Heart right ventricle (tissue), 16 donors: ENCODE results near the gene SERINC2. TPM values are rescaled to one million over a fixed set of nuclear protein-coding genes. Genes with fewer than 3 reads are reported as not detected.
A peak's percentile ranks its signal among the peaks of the same experiment; 100 is the strongest.
"Not testable (repeated sequence)": the region's sequence is repeated elsewhere in the genome, so short reads cannot be mapped to it uniquely, and the experiment has no call there.

Experiments used
- ATAC-seq, 8 donors: fragments of 200-7000 bp; cut with Tn5 transposase; one replicate each; pipeline ENCODE4 v1.9.1; 2020; ENCODE audit warnings: mild to moderate bottlenecking in 8 of 8, moderate library complexity in 8 of 8, moderate number of reproducible peaks in 1 of 8
- DNase-seq, 2 donors: peaks; one replicate each; pipeline ENCODE4 v3.0.0-alpha.2; 2020
- H3K27ac ChIP-seq, 10 donors: fragments of 200-600 bp; sonication (generic) in 2 of 10; one replicate each; pipeline versions ENCODE4 v1.5.0 to v1.8.0; 2020 to 2022; ENCODE audit warnings: mild to moderate bottlenecking in 3 of 10
- H3K27me3 ChIP-seq, 7 donors: fragments of 200-600 bp; one replicate each; pipeline ENCODE4 v1.8.0; 2021 to 2022; ENCODE audit warnings: mild to moderate bottlenecking in 2 of 7
- H3K36me3 ChIP-seq, 9 donors: fragments of 200-600 bp; sonication (generic) in 1 of 9; one replicate each; pipeline versions ENCODE4 v1.5.0 to v1.8.0; 2020 to 2022; ENCODE audit warnings: mild to moderate bottlenecking in 2 of 9
- H3K4me1 ChIP-seq, 9 donors: fragments of 200-600 bp; sonication (generic) in 1 of 9; one replicate each; pipeline versions ENCODE4 v1.5.0 to v1.8.0; 2020 to 2022; ENCODE audit warnings: mild to moderate bottlenecking in 4 of 9
- H3K4me3 ChIP-seq, 10 donors: fragments of 200-600 bp; sonication (generic) in 2 of 10; one replicate each; pipeline versions ENCODE4 v1.5.0 to v1.8.0; 2020 to 2022; ENCODE audit warnings: mild to moderate bottlenecking in 7 of 10, moderate library complexity in 2 of 10
- H3K9me3 ChIP-seq, 11 donors: fragments of 200-600 bp in 10 of 11; sonication (generic) in 2 of 11; one replicate each; pipeline versions ENCODE4 v1.5.0 to v1.8.0; 2013 to 2022; ENCODE audit warnings: mild to moderate bottlenecking in 2 of 11, control low read depth in 1 of 11, moderate library complexity in 1 of 11
- WGBS, 2 donors: extraction: QIAGEN DNeasy Blood & Tissue Kit; methylation state at CpG; one replicate each; pipeline ENCODE4 v1.1.7; 2013; ENCODE audit warnings: inconsistent platforms in 1 of 2; 5-methylcytosine and 5-hydroxymethylcytosine counted together
- intact Hi-C, 10 donors: fragments of 100-400 bp; cut with DNase I; formaldehyde crosslinking; loops; one replicate each; pipeline versions ENCODE4 v1.11.1 to v1.14.2; 2022
- polyA plus RNA-seq, 2 donors: library from polyadenylated mRNA; stranded (reverse); fragments of 200-250 nt; gene quantifications; one replicate each; pipeline ENCODE4 v1.2.3, GENCODE V29; 2013
- total RNA-seq, 10 donors: library from RNA; stranded (reverse); fragmentation: NEBNext Ultra II Directional in 3 of 10; extraction: Animal tissue kit (Norgen Biotek cat#: 25700) in 3 of 10; gene quantifications; one replicate each; pipeline versions ENCODE4 v1.2.1 to v1.2.4, GENCODE V29; 2021 to 2023
- TF ChIP-seq, protein P1 (sequence below), 9 donors: fragments of 200-600 bp; sonication (generic) in 2 of 9; IDR thresholded peaks; one replicate each; pipeline versions ENCODE4 v1.5.0 to v1.8.0; 2021 to 2022; ENCODE audit warnings: antibody characterized with exemption in 9 of 9, mild to moderate bottlenecking in 5 of 9, moderate library complexity in 1 of 9
- donor health status: Arrhythmogenic right ventricular cardiomyopathy.
- donor health status: ischemic (EF 13 %, LVEDD 7.1; RV severe dilation, severe dysfunction).
- donor health status: healthy with polysubstance abuse.
- donor health status: DM: no; HTN: yes; CAD: no.
- donor health status: DM: no; HTN: no; CAD: no.
- donor health status: ischemic (EF 25% LVEDD 6.9; RV normal size, moderate dysfunction).
- donor health status: ischemic (EF 25% LVEDD 5.7; RV mildly dilated, moderate dysfunction).
- donor health status: healthy.
- donor health status: DM: yes; HTN: yes; CAD: no.
- donor health status: Ischemic cardiomyopathy.
- donor health status: ischemic (EF 35%, LVEDD 5.7; RV mildly dilated, moderate dysfunction).
- donor health status: nonischemic (EF 11% LVEDD 7.7; RV severe dilation, severe dysfunction).
- donor health status: DM: yes; HTN: yes; CAD: no.
- donor health status: PGD.
- donor health status: ischemic (EF 29% LVEDD 5.4; RV normal size, mild dysfunction).
- donor health status: nonischemic (EF 23%, LVEDD 6.1; RV moderate dilation, normal function).

Gene SERINC2
- total and polyA plus RNA-seq, 12 donors, result 0.71 to 7.6 (median 1.9) TPM

DNA sequence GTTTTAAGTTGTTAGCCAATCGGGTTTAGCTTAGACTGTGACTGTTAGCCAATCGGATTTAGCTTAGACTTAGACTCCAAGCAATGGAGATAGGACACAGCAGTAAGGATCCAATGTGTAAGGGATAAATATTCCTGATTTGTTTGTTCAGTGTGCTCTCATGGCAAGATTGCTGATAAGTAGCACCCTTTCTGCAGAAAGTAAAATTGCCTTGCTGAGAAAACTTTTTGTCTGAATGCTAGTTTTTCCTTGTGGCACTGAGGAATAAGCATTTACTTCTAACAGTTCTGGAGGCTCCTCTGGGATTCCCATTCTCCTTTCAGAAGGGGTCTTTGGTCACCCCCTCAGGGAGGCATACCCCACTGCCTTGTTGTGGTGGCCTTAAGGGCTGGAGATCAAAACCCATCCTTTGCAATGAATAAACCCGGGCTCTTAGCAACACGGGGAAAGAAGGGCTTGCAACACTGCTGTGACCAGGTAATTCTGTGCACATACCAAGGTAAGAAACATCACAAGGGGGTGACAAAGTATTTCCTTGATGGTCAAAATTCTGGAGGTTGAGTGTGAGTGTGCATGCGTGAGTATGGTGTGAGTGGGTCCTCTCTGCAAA lies 45.4 kb downstream of the SERINC2 start:
- intact Hi-C loops, result loop anchor here in 1 of 10 donors (5.0 kb wide), 1 partner anchor 89 kb away; no protein-coding TSS in a partner anchor
- H3K4me1 ChIP-seq, result no peaks in the 10 kb centered on the region
- TF ChIP-seq, protein P1, sequence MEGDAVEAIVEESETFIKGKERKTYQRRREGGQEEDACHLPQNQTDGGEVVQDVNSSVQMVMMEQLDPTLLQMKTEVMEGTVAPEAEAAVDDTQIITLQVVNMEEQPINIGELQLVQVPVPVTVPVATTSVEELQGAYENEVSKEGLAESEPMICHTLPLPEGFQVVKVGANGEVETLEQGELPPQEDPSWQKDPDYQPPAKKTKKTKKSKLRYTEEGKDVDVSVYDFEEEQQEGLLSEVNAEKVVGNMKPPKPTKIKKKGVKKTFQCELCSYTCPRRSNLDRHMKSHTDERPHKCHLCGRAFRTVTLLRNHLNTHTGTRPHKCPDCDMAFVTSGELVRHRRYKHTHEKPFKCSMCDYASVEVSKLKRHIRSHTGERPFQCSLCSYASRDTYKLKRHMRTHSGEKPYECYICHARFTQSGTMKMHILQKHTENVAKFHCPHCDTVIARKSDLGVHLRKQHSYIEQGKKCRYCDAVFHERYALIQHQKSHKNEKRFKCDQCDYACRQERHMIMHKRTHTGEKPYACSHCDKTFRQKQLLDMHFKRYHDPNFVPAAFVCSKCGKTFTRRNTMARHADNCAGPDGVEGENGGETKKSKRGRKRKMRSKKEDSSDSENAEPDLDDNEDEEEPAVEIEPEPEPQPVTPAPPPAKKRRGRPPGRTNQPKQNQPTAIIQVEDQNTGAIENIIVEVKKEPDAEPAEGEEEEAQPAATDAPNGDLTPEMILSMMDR (IDR thresholded peaks at IDR 0.05), result no peak
- no peaks in the 10 kb centered on the region for H3K36me3 ChIP-seq
- H3K27ac ChIP-seq, result no peak overlapping the region
- peaks cover 0 to 60% (median 23%) of the 10 kb centered on the region in 11 donors for H3K9me3 ChIP-seq
- no peak for ATAC-seq
- no peak overlapping the region for H3K4me3 ChIP-seq
- DNase-seq, result no peak
- 90 to 91% methylated on average over 5 of the region's 5 CpGs for WGBS, 2 donors
- H3K27me3 ChIP-seq, result peaks cover 0 to 22% (median 12%) of the 10 kb centered on the region in 7 donors

DNA sequence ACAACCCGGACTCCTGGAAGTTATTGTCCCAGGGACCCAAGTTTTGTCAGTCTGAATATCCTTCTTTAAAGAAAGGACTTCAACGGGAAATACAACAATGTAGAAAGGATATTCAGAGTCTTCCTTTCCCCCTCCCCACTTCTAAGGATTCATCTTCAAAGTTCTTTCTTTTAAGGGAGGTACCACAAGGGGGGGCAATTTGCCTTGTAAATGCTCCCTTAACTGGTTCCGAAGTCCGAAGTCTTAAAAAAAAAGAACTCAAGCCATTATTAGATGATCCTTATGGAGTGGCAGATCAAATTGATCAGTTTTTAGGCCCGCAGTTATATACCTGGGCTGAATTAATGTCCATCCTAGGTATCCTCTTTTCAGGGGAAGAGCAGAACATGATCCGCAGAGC lies 47.0 kb downstream of the SERINC2 start:
- Histone ChIP-seq H3K27ac (no peak overlapping the region), H3K36me3 (no peaks in the 10 kb centered on the region), H3K27me3 (peaks cover 0 to 22% (median 9%) of the 10 kb centered on the region in 7 donors), H3K9me3 (peaks cover 0 to 50% (median 23%) of the 10 kb centered on the region in 11 donors), H3K4me1 (no peaks in the 10 kb centered on the region), H3K4me3 (no peak overlapping the region)
- ATAC-seq (no peak), DNase-seq (no peak)
- intact Hi-C loops, result loop anchor here in 1 of 10 donors (2.0 kb wide), 1 partner anchor 89 kb away; no protein-coding TSS in a partner anchor
- TF ChIP-seq, protein P1 (IDR thresholded peaks at IDR 0.05), result peak in 3 of 9 donors; percentile 26 to 32 (median 28)
- WGBS, 2 donors, result 51 to 60% methylated on average over 6 of the region's 6 CpGs

DNA sequence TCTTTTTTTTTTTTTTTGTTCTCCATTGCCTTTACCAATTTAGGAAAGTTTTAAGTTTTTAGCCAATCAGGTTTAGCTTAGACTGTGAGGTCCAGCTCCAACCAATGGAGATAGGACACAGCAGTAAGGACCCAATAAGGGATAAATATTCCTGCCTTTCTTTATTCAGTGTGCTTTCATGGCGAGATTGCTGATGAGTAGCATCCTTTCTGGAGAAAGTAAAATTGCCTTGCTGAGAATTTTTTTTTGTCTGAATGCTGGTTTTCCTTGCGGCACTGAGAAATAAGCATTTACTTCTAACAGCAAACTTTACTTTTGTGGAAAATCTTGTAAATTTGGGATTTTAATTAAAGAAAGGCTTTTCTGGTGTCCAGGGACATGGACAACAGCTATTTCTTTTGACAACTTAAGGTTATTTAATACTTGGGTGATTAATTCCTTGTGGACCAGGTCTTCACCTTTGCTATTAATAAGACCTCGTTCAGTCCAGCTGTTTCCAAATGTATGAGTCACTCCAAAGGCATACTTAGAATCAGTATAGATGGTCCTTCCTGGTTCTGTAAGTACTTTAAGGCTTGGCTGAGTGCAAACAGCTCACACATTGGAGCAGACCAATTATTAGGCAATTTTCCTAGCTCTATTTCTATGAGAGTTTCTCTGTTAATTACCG lies 54.1 kb downstream of the SERINC2 start:
- no peaks in the 10 kb centered on the region for H3K4me1 ChIP-seq
- H3K36me3 ChIP-seq, result no peaks in the 10 kb centered on the region
- TF ChIP-seq, protein P1 (IDR thresholded peaks at IDR 0.05), result no peak
- DNase-seq, result no peak
- no peak overlapping the region for H3K27ac ChIP-seq
- ATAC-seq, result no peak
- peaks cover 0 to 29% (median 14%) of the 10 kb centered on the region in 11 donors for H3K9me3 ChIP-seq
- peaks cover 0 to 14% (median 4%) of the 10 kb centered on the region in 7 donors for H3K27me3 ChIP-seq
- intact Hi-C loops, result no loop called here
- no peak overlapping the region for H3K4me3 ChIP-seq
- 77 to 79% methylated on average over 4 of the region's 4 CpGs for WGBS, 2 donors

DNA sequence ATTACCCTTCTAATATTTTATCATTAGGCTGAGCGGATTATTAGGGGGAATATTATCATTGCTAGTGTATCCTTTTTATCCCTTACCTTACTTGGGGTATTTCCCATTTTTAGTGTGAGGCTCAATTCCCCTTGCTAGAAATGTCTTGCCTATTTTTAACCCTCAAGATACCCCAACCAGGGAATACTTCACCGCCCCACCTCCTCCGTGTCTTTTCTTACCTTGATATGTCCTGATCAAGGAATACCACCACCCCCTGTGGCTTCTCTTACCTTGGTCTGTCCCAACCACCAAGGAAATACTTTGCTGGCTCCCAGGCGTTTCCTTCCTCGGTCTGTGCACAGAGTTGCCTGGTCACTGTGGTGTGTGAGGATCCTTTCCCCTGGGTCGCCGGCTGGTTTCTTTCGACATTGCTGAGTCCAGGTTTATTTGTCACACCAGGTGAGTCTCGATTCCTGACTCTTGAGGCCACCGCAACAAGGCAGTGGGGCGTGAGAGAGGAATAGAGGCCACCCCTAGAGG lies 57.8 kb downstream of the SERINC2 start:
- Histone ChIP-seq H3K27ac (no peak overlapping the region), H3K36me3 (no peaks in the 10 kb centered on the region), H3K4me1 (no peaks in the 10 kb centered on the region), H3K27me3 (peaks cover 0 to 19% (median 7%) of the 10 kb centered on the region in 7 donors), H3K4me3 (no peak overlapping the region), H3K9me3 (peaks cover 0 to 28% (median 14%) of the 10 kb centered on the region in 11 donors)
- 87% methylated on average over 11 of the region's 11 CpGs for WGBS, 2 donors
- intact Hi-C loops, result no loop called here
- TF ChIP-seq, protein P1 (IDR thresholded peaks at IDR 0.05), result no peak
- ATAC-seq (no peak), DNase-seq (no peak)

DNA sequence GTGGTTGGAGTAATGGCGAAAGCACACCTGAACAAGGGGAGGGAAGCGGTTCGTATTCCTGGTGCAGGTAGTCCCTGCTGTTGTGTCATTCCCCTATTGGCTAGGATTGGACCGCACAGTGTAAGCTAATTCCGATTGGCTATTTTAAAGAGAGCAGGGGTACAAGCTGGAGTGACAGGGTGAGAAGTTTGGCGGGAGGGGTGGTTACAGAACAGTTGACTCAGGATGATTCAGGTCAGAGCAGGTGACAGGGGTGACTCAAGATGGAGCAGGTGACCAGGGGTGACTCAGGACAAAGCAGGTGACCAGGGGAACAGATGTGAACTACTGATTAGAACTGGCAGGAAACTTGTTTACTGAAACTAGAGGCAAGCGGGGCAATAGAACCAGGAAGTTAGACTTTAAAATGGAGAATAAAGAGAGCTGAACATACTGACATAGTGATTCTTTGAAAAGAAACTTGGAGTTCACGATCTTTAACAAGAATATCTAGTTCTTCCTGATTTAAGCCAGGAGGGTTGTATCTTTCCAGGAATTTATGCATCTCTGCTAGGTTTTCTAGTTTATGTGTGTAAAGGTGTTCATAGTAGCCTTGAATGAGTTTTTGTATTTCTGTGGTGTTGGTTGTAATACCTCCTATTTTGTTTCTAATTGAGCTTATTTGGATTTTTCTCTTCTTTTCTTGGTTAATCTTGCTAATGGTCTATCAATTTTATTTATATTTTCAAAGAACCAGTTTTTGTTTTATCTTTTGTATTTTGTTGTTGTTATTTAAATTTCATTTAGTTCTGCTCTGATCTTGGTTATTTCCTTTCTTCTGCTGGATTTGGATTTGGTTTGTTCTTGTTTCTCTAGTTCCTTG lies 58.7 kb downstream of the SERINC2 start:
- H3K9me3 ChIP-seq, result peaks cover 0 to 20% (median 8%) of the 10 kb centered on the region in 11 donors
- 78 to 84% methylated on average over 8 of the region's 8 CpGs for WGBS, 2 donors
- H3K36me3 ChIP-seq, H3K4me3 ChIP-seq, DNase-seq, intact Hi-C loops, ATAC-seq, H3K27ac ChIP-seq, H3K4me1 ChIP-seq: not testable (repeated sequence)
- H3K27me3 ChIP-seq, result peaks cover 0 to 19% (median 7%) of the 10 kb centered on the region in 7 donors

DNA sequence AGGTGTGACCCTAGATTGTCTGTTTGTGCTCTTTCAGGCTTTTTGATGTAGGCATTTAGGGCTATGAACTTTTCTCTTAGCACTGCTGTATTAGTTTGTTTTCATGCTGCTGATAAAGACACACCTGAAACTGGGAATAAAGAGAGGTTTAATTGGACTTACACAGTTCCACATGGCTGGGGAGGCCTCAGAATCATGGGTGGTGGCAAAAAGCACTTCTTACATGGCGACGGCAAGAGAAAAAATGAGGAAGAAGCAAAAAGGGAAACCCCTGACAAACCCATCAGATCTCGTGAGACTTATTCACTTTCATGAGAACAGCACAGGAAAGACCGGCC lies 59.3 kb downstream of the SERINC2 start:
- intact Hi-C loops, DNase-seq, ATAC-seq, H3K4me1 ChIP-seq, H3K36me3 ChIP-seq, H3K4me3 ChIP-seq, H3K27ac ChIP-seq: not testable (repeated sequence)
- Histone ChIP-seq H3K9me3 (peaks cover 0 to 14% (median 4%) of the 10 kb centered on the region in 11 donors), H3K27me3 (peaks cover 0 to 19% (median 7%) of the 10 kb centered on the region in 7 donors)
- WGBS, 2 donors, result 79 to 80% methylated on average over 4 of the region's 4 CpGs
